GM12865 (cell line): ENCODE results near the gene PLSCR4.
"Not testable (repeated sequence)": the region's sequence is repeated elsewhere in the genome, so short reads cannot be mapped to it uniquely, and the experiment has no call there.

ENCODE experiments used
- DNase-seq: peaks from one replicate; pipeline ENCODE4 v3.0.0; 2010; ENCODE audit warnings: low read depth
- H3K4me3 ChIP-seq: 2 replicates; pipeline ENCODE4 v1.5.1; 2011; ENCODE audit warnings: mild to moderate bottlenecking, low read depth, low read length, control low read depth
- TF ChIP-seq, protein P1 (sequence below): IDR thresholded peaks from 2 replicates; pipeline ENCODE4 v1.5.1; 2011; ENCODE audit warnings: low read length, control low read depth, low read depth, inconsistent platforms; ENCODE audit not compliant: insufficient read depth; ENCODE audit errors: missing control alignments

The PLSCR4 gene, protein sequence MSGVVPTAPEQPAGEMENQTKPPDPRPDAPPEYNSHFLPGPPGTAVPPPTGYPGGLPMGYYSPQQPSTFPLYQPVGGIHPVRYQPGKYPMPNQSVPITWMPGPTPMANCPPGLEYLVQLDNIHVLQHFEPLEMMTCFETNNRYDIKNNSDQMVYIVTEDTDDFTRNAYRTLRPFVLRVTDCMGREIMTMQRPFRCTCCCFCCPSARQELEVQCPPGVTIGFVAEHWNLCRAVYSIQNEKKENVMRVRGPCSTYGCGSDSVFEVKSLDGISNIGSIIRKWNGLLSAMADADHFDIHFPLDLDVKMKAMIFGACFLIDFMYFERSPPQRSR

DNA sequence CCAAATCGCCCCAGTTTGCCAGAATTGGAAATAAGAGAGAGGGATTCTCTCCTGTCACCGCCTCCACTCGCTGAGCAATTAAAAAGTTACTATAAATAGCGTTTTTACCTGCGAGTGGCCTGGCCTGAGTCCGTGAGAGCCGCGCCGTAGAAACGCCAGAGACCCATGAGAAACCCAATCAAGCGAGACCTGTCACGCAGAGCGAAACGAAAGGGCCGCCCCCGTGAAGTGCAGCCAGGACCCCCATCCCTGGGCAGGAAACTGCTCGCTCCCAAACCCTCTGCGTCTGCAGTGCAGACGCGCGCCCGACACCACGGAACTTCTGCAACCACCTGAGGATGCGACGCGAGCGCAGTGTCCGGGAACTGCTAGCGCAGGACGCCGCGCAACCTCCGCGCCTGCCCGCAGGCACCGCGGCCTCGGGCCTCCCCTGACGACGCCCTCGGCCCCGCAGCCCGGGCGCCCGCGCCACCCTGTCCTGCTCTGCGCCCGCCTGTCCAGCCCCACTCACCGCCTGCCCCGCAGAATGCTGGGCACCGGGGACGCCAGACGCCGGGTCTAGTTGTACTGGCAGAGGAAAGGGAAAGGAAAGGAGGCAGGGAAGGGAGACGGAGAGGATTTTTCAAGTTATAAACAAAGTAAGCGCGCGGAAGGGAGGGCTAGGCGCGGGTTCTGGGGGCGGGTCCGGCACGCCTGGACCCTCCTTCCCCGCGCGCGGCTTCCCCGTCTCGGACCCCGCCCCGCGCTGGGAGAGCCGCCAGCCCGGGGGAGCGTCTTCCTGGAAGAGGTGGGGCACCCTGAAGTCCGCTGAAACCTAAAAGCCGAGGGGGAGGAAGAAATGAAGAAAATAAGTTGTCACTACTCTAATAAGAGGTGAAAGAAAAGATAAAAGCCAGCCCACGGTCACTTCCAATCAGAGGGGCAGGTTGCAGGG, at the start of gene PLSCR4:
TSS of gene PLSCR4 (minus strand) at position 657 of the 934 bp plus-strand sequence. CDS start 29,034 bp downstream, outside the sequence.
- DNase-seq = peak; percentile 13
- TF ChIP-seq, protein P1, sequence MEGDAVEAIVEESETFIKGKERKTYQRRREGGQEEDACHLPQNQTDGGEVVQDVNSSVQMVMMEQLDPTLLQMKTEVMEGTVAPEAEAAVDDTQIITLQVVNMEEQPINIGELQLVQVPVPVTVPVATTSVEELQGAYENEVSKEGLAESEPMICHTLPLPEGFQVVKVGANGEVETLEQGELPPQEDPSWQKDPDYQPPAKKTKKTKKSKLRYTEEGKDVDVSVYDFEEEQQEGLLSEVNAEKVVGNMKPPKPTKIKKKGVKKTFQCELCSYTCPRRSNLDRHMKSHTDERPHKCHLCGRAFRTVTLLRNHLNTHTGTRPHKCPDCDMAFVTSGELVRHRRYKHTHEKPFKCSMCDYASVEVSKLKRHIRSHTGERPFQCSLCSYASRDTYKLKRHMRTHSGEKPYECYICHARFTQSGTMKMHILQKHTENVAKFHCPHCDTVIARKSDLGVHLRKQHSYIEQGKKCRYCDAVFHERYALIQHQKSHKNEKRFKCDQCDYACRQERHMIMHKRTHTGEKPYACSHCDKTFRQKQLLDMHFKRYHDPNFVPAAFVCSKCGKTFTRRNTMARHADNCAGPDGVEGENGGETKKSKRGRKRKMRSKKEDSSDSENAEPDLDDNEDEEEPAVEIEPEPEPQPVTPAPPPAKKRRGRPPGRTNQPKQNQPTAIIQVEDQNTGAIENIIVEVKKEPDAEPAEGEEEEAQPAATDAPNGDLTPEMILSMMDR = no peak
- H3K4me3 ChIP-seq = peak within 1 kb of the TSS; percentile 41

DNA sequence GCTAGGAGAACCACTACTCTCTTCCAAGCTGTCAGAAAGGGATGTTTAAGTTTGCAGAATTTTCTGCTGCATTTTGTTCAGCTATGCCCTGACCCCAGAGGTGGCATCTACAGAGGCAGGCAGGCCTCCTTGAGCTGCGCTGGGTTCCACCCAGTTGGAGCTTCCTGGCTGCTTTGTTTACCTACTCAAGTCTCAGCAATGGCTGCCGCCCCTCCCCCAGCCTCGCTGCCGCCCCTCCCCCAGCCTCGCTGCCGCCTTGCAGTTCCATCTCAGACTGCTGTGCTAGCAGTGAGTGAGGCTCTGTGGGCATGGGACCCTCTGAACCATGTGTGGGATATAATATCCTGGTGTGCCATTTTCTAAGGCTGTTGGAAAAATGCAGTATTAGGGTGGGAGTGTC, 42.5 kb upstream of the PLSCR4 start:
- not testable (repeated sequence) for H3K4me3 ChIP-seq, DNase-seq

DNA sequence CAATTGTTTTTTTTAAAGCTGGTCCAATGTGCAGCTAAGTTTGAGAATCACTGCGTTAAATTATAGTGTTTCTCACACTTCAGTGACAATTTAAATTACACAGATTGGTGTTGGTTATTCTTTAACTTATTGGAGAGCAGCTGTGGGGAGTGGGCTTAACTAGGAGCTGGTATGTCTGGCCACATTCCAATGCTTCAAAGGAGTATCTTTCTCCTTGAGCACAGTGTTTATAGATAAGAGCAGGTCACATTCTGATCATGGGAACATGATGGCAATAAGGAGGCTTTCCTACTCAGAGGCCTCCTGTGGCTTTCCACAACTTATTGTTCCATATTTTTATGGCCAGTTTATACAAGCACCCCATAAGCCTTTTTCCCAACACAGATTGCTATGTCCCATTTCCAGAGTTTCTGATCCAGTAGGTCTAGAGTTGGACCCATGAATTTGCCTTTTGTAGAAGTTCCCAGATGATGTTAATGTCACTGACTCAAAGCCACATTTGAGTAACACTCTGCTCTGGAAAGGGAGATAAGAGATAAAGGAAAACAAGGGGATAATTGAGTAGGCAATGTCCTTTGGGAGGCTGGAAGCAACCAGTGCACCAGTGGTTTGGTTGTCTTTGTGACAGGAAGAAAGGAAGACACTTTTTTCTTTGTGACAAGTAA, 33.0 kb upstream of the PLSCR4 start:
- TF ChIP-seq, protein P1 = no peak
- DNase-seq = no peak

DNA sequence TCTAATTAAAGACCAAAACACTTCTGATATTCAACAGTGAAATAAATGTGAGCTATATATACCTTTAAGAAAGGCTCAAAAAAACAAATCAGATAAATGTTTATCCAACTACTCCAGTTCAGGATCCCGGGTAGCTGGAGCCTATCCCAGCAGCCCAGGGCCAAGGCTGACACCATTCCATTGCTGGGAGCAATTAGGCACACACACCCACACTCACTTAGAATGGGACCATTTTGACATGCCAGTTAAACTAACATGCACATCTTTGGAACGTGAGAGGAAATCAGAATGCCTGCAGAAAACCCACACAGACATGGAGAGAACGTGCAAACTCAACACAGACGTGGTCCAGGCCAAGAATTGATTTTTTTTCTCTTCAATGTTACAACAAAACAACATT, 30.0 kb upstream of the PLSCR4 start:
- H3K4me3 ChIP-seq = no peak overlapping the region
- TF ChIP-seq, protein P1 = no peak
- no peak for DNase-seq

More for the DNA sequence above, 33.0 kb upstream of the PLSCR4 start:
- H3K4me3 ChIP-seq = no peak overlapping the region

DNA sequence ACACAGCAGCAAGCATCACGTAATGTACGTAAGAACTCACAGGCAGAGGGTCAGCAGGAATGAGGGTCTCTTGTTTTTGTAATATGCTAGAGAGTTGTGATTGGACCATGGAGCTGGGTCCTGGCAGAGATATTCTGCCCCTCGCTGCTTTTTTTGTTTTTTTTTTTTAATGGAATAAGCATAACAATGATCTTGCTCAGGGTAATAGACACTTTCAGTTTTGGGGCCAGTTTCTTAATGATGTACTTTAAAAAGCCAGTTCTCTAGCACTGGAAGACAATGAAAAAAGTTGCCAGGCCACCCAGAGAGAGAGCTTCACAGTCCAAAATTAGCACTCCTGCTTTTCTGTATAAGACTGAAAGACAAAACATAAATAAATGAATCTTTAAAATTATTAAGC, 29.0 kb upstream of the PLSCR4 start:
- no peak for DNase-seq
- TF ChIP-seq, protein P1 = no peak
- H3K4me3 ChIP-seq = no peak overlapping the region

DNA sequence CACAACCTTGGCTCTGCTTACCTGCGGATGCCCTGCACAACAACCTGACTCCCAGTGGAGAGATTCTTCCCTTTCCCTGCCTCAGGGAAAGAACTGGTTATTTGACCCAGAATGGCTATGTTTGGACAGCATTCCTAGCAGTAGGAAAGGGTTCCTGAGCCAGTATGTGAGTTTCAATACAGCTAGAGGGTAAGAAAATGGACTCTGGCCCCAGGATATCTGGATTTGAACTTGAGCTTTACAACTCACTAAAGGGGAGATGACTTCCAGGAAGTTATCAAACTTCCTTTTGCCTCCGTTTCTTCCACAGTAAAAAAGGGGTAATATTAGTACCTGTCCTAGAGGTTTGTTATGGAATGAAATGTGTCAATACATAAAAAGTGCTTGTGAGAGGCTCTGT, 28.1 kb upstream of the PLSCR4 start:
- no peak for DNase-seq
- TF ChIP-seq, protein P1 = no peak

DNA sequence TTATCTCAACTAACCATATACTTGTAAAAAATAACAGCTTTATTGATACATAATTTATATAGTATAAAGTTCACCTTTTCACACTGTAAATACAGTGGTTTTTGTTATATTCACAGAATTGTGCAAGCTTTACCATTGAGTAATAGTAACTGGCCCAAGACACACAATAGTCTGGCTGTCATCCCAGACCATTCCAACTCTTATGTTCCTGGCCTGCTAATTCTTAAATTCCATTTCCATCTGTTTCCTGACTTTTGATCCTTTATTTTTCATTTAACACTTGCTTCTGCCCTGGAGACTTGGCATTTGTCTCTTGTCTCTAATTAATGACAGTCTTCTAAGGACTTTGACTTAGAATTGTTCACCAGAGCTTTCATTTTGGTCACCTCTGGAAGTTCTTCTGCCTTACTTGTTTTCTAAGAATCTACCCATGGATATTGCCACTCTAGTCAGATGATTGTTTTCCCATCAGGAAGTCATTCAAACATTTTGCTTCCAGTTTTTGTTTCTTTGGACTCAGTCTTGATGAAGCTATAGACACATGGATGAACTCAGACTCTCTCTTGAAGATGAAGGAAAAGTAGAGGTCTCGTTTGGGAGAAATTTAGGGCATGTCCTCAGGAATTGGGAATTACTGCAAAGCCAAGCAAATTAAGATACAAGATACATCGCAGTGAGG, 27.2 kb upstream of the PLSCR4 start:
- TF ChIP-seq, protein P1 = no peak
- H3K4me3 ChIP-seq = no peak overlapping the region
- DNase-seq = no peak

More for the DNA sequence above, 28.1 kb upstream of the PLSCR4 start:
- no peak overlapping the region for H3K4me3 ChIP-seq
